EH (cell line): ENCODE measurements around the gene VCL.

Source experiments
- DNase-seq: peaks from one replicate; pipeline ENCODE4 v3.0.0-alpha.2; 2015; ENCODE audit warnings: low read depth

VCL gene

DNA sequence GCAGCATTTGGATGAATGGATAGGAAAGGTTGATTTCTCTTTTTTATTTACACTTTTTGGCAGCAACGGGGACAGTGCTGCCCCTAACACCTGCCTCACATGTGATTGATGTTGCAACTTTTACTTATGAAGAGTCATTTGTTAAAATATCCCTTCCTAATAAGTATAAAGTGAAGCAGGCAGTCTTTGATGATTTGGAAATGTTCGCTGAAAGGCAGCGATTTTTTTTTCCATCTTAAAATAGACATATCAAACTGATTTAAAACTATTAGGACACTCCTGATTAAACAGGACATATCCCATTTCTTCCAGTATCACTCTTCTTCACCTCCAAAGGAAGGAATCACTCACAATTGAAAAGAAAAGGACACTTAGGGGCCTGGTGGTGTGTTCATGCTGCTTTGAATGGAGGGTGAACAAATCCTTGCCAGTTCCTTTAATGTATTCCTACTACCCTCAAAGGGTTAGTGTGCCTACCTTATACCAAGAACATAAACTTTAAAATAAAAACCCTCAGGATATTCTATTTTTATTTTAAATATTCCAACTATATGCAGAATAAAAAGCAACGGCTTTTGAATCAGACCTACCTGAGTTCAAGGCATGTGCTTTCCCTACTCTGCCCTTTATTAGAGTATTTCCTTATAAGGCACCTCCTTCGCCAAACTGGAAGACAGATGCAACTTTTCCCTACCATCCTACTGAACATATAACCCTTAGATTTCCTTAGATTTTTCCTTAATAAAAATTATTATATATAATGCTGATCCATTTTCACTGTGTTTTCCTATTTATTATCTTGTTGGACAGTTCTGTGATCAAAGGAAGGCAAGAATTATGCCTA lies 154.2 kb downstream of the VCL start:
- no peak for DNase-seq

- DNase-seq, result peak; percentile 70
Observed at GRCh38 chr10:74153123-74153522, 155.2 kb downstream of the VCL start.

- no peak for DNase-seq
Observed at GRCh38 chr10:74153676-74154075, 155.8 kb downstream of the VCL start.

GRCh38 chr10:74156919-74157289 lies 159.0 kb downstream of the VCL start:
- peak; percentile 22 for DNase-seq

DNA sequence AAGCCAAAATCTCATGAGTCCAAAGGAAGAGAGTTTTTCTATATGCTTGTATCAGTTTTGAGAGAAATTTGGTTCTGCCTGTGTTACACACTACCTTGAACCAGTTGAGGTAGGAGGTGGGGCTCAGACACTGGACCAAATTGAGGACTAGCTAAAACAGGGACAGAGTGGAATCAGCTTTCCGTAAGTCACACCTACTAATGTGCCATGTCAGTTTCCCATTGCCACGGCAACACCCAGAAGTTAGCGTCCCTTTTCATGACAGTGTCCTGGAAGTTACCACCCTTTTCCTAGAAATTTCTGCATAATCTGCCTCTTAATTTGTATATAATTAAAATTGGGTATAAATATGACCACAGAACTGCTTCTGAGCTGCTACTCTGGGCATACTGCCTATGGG lies 162.1 kb downstream of the VCL start:
- no peak for DNase-seq

- peak; percentile 22 for DNase-seq
Observed at GRCh38 chr10:74163319-74164068, 165.6 kb downstream of the VCL start.

DNA sequence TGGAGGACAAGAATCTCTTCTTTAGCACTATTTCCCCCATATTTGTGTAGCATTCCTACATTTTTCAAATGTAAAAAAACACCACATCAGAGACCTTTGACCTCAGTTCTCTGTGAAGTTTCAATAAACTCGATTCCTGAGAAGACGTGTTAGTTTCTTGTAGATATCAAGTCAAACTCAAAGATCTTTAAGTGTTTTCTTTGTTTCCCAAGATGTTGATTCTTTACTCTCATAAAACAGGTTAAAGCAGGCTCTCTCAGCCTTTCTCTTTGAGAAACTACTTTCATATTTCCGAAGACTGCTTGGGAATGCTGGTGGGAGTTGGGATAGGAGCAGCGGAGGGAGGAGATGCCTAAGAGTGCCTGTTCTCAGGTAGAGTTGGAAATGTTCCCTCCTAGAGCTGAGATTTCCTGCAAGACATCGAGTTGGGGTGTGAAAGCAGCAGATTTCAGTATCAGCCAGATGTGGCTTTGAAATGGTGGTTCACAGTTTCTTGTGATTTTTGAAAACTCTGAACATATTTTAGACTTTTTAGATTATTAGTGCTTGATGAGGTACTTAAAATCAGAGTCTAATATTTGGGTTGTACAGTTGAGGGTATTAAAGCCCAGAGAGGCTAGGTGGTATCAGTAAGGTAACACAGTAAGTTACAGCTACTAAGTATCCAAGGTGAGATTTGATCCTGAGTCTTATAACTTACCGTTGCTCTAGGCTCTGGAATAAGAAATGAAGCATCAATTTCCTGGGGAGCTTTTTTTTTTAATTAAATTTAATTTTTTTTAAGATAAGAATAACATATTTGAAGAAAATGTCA lies 167.0 kb downstream of the VCL start:
- DNase-seq, result peak; percentile 71

GRCh38 chr10:74165530-74165901 lies 167.6 kb downstream of the VCL start:
- DNase-seq, result peak; percentile 45

GRCh38 chr10:74167443-74167842 lies 169.5 kb downstream of the VCL start:
- no peak for DNase-seq
